ELR (cell line): ENCODE data around the gene ZNF750.
"Not testable (repeated sequence)": the region's sequence is repeated elsewhere in the genome, so short reads cannot be mapped to it uniquely, and the experiment has no call there.

Source experiments
- DNase-seq: peaks from one replicate; pipeline ENCODE4 v3.0.0-alpha.2; 2015; ENCODE audit warnings: low read depth

The ZNF750 gene

GRCh38 chr17:82793974-82794630 lies 45.7 kb downstream of the ZNF750 start:
- DNase-seq, result no peak

GRCh38 chr17:82791532-82791931 lies 48.3 kb downstream of the ZNF750 start:
- peak; percentile 95 for DNase-seq

GRCh38 chr17:82790391-82790790 lies 49.4 kb downstream of the ZNF750 start:
- no peak for DNase-seq

GRCh38 chr17:82789806-82790205 lies 50.0 kb downstream of the ZNF750 start:
- DNase-seq, result no peak

GRCh38 chr17:82789051-82789592 lies 50.7 kb downstream of the ZNF750 start:
- no peak for DNase-seq

GRCh38 chr17:82788206-82789001 lies 51.4 kb downstream of the ZNF750 start:
- DNase-seq, result no peak

GRCh38 chr17:82787081-82787848 lies 52.6 kb downstream of the ZNF750 start:
- no peak for DNase-seq

GRCh38 chr17:82786427-82786826 lies 53.4 kb downstream of the ZNF750 start:
- DNase-seq, result no peak

- not testable (repeated sequence) for DNase-seq
Observed at GRCh38 chr17:82785581-82785980, 54.2 kb downstream of the ZNF750 start.

GRCh38 chr17:82783498-82783897 lies 56.3 kb downstream of the ZNF750 start:
- no peak for DNase-seq

- DNase-seq, result no peak
Observed at GRCh38 chr17:82782657-82783207, 57.1 kb downstream of the ZNF750 start.

GRCh38 chr17:82781894-82782274 lies 57.9 kb downstream of the ZNF750 start:
- DNase-seq, result peak; percentile 76

- DNase-seq, result no peak
Observed at GRCh38 chr17:82780971-82781893, 58.6 kb downstream of the ZNF750 start.

GRCh38 chr17:82780195-82780594 lies 59.6 kb downstream of the ZNF750 start:
- no peak for DNase-seq

GRCh38 chr17:82779541-82779940 lies 60.3 kb downstream of the ZNF750 start:
- DNase-seq, result no peak
